ENCODE measurements around the gene RYR2. TPM values are rescaled to one million over a fixed set of nuclear protein-coding genes. Genes with fewer than 3 reads are reported as not detected.

Gene RYR2
- total RNA-seq, 1 experiment from 2014 or later, result 2.3 TPM

DNA sequence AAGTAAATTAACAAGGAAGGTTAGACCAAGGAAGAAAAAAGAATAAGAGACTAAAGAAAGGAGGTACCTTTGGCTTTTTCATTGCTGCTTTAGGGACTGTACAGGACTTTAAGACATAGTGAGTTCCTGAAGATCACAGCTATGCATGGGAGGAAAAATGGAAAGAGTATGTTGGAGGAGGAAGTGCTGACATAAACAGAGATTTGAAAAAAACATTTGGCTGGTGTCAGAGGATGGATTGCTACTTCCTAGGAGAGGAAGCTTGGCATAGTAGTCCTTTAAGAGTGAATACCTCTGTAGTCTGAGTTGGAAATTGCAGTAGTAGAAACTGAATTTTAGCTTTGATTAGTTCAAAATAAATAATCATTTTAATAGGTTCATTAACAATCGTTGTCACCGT lies 398.4 kb downstream of the RYR2 start:
- no peak for DNase-seq (ENCODE audit: low spot score)

- no peak for DNase-seq (ENCODE audit: low spot score)
Measured at GRCh38 chr1:237444120-237444790, 402.3 kb downstream of the RYR2 start.

DNA sequence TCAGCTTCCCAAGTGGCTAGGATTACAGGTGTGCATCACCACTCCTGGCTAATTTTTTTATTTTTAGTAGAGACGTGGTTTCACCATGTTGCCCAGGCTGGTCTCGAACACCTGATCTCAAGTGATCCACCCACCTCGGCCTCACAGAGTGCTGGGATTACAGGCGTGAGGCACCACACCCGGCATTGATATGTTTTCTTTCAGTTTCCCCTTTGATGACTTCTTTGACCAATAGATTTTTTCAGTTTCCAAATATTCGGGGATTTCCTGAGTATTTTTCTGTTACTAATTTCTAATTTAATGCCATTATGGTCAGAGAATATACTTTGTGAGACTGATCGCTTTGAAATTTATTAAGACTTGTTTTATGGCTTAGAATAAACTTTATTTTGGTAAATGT lies 406.1 kb downstream of the RYR2 start:
- no peak for DNase-seq (ENCODE audit: low spot score)

DNA sequence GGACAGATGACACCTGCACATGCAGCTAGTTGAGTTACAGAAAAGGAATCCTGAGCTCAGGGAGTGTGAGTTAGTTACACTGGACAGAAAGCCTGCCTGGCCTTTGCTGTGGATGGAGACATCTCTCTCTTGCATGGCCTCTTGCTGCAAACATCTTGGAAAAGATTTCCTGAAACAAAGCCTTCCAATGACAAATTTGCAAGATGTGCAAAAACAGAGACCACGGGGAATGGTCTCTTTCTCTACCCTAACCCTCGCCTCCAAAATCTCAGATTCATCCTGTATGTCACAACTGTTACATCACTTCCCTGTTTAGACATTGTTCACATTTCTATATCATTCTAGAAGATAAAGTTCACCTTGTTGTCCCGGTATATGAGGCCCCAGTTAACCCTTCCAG lies 415.6 kb downstream of the RYR2 start:
- DNase-seq (ENCODE audit: low spot score), result no peak

GRCh38 chr1:237467320-237467719 lies 425.3 kb downstream of the RYR2 start:
- no peak for DNase-seq (ENCODE audit: low spot score)

- DNase-seq (ENCODE audit: low spot score), result peak; percentile 87
Measured at GRCh38 chr1:237470712-237471338, 428.8 kb downstream of the RYR2 start.

DNA sequence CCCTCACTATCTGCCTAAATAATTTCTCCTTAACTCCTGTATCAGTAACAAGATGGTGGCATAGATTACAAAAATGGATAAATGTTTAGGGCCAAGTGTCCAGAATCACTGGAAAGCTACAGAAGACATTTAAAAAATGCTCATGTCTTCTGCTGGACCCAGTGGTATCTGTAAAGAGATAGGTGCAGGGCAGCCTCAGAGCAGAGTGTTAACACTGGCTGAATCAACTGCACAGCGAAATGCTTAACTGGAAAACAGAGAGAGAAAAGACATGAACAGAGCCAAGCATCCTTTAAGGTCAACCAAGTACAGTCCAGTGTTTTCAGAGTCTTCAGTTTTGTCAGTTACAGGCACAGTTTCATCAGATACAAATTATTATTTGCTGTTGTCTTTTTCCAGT lies 429.4 kb downstream of the RYR2 start:
- DNase-seq (ENCODE audit: low spot score), result no peak

DNA sequence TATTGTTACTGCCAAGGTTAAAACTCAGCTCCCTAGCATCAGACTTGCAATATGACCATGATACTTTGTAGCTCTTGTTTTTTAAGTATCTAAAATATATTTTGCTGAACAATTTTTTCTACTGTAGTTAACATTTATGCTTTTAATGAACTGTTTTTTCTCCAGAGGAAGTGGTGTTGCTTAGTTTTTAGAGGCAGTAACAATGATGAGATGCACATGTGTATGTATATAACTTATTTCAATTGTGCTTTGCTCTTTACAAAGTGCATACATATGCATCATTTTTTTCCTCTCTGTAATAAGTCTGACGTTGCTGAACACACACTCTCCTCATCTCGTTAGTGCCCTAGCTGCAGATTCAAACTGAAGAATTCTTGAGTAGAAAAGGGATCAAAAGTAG lies 430.0 kb downstream of the RYR2 start:
- no peak for DNase-seq (ENCODE audit: low spot score)

DNA sequence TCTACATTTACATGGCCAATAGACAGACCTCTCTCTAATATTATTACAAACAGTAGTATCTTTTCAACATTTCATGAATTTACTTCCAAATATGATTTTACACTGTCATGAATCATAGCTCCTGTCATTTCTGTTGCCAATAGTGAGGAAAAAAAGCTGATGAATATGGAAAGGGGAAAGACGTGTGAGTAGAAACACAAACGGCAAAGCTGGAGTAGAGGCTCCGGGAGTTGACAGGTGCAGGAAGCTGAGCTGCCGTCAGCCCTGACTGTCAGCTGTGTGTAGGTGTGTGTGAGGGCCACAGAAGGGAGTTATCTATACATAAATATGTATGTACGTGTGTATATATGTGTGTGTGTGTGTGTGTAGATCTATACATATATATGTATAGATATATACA lies 431.9 kb downstream of the RYR2 start:
- DNase-seq (ENCODE audit: low spot score), result no peak

DNA sequence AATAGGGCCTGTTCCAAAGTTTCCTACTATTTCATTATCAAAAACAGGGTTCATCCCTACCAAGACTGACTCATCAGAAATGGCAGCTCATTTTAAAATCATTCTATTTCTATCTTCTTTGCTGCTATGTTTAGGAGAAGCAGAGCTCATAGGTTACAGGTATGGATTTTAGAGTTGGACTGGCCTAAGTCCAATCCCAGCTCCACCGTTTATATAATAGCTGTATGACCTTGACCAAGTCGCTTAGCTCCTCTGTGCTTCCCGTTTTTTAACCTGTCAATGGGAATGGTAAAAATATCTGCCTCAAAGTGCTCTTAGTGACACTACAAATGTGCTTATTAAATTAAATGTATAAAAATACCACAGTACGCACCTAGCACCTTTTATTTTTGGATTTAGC lies 436.1 kb downstream of the RYR2 start:
- no peak for DNase-seq (ENCODE audit: low spot score)

- no peak for DNase-seq (ENCODE audit: low spot score)
Measured at GRCh38 chr1:237478842-237479241, 436.9 kb downstream of the RYR2 start.

DNA sequence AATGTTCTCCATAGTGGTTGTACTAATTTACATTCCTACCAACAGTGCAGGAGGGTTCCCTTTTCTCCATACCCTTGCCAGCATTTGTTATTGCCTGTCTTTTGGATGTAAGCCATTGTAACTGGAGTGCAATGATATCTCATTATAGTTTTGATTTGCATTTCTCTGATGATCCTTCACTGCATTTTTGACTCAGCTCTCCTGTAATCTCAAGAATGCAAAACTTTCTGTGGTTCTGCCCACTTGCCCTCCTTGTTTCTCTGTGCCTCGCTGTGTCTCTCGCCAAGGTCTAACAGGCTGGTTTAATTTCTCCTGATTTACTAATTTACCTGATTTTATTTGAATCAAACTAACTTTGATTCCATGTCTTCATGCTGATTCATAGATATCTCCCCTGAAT lies 440.8 kb downstream of the RYR2 start:
- peak; percentile 31 for DNase-seq (ENCODE audit: low spot score)

DNA sequence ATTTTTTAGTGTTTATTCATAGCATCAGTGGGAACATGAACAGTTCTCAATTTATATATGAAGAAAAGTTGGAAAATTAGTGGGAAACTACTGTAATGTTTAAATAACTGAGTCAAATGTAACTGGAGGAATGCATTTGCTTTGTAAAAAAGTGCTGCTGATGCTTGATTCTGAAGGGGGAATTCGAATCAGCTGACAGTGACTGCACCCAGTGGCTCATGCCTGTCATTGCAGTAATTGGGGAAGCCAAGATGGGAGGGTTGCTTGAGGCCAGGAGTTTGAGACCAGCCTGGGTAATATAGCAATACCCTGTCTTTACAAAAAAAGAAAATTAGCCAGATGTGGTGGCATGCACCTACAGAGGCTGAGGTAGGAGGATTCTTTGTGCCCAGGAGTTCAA lies 450.4 kb downstream of the RYR2 start:
- no peak for DNase-seq (ENCODE audit: low spot score)

GRCh38 chr1:237500566-237500965 lies 458.6 kb downstream of the RYR2 start:
- no peak for DNase-seq (ENCODE audit: low spot score)

GRCh38 chr1:237503292-237503691 lies 461.3 kb downstream of the RYR2 start:
- no peak for DNase-seq (ENCODE audit: low spot score)

- no peak for DNase-seq (ENCODE audit: low spot score)
Measured at GRCh38 chr1:237507005-237507404, 465.0 kb downstream of the RYR2 start.

- no peak for DNase-seq (ENCODE audit: low spot score)
Measured at GRCh38 chr1:237509748-237510147, 467.8 kb downstream of the RYR2 start.

DNA sequence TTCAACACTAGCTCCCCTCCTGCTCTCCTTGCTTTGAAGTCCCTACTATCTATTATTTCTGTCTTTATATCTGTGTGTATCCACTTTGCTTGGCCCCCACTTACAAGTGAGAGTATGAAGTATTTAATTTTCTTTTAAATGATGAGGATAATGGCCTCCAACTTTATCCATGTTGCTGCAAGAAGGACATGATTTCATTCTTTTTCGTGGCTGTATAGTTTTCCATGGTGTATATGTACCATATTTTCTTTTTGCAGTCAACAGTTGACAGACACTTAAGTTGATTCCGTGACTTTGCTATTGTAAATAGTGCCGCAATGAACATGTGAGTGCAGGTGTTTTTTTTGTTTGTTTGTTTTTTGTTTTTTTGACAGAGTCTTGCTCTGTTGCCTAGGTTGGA lies 483.1 kb downstream of the RYR2 start:
- no peak for DNase-seq (ENCODE audit: low spot score)

GRCh38 chr1:237527761-237528160 lies 485.8 kb downstream of the RYR2 start:
- DNase-seq (ENCODE audit: low spot score), result no peak

DNA sequence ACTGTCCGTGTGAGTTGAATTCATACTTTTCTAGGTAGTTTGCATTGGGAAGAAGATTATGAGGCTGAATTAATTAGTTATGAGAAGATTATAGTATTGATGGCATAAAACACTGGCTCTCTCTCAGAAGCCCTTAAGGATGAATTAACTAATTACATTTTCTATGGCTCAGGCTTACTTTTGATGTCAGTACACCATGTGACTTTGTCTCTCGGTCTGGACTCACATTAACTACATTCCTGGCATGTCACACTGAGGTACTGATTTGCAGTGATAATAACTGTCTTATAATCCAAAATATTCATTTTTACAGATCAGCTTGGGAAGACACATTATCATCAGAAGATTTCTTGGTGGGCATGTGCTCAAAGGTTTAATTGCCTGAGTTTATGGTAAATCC lies 486.6 kb downstream of the RYR2 start:
- DNase-seq (ENCODE audit: low spot score), result no peak

DNA sequence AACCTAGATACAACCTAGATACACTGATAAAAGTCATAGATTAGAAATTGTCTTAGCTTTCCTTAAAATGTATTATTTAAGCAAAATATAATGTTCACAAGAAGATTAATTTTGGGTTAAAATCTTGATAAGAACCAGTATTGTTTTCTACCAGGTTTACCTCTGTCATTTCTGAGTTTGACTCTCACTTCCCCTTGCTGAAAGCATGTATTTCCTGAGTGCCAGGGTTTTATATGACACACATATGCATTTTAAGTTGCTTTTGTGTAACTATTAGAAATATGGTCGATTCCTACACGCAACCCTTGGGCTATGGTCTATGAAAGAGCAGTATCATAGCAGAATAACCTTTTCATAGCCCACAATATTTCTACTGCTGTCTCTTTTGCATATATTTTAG lies 497.1 kb downstream of the RYR2 start:
- DNase-seq (ENCODE audit: low spot score), result no peak

GRCh38 chr1:237542525-237543418 lies 500.8 kb downstream of the RYR2 start:
- DNase-seq (ENCODE audit: low spot score), result no peak

DNA sequence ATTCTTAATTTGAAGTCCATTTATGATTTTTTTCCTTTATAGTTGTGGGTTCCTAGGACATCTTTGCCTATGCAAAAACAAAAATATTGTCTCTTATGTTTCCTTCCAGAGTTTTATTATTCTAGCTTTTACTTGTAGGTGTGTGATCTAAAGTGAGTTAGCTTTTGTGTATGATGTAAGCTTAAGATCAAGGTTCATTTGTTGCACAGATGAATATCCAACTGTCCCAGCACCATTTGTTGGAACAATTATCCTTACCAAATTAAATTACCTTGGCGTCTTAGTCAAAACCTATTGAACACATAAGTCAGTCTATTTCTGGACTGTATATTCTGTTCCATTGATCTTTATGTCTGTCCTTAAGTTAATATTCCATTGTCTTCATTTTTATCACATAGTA lies 511.1 kb downstream of the RYR2 start:
- no peak for DNase-seq (ENCODE audit: low spot score)
